HG02884 (cell line): ENCODE results near the gene DCP1A.
"Not testable (repeated sequence)": the region's sequence is repeated elsewhere in the genome, so short reads cannot be mapped to it uniquely, and the experiment has no call there.

Experiments used
- ATAC-seq: cut with Tn5 transposase; IDR thresholded peaks from one replicate; pipeline ENCODE4 v1.9.1; 2021; ENCODE audit warnings: mild to moderate bottlenecking, moderate library complexity; ENCODE audit not compliant: unreplicated experiment

DCP1A gene

DNA sequence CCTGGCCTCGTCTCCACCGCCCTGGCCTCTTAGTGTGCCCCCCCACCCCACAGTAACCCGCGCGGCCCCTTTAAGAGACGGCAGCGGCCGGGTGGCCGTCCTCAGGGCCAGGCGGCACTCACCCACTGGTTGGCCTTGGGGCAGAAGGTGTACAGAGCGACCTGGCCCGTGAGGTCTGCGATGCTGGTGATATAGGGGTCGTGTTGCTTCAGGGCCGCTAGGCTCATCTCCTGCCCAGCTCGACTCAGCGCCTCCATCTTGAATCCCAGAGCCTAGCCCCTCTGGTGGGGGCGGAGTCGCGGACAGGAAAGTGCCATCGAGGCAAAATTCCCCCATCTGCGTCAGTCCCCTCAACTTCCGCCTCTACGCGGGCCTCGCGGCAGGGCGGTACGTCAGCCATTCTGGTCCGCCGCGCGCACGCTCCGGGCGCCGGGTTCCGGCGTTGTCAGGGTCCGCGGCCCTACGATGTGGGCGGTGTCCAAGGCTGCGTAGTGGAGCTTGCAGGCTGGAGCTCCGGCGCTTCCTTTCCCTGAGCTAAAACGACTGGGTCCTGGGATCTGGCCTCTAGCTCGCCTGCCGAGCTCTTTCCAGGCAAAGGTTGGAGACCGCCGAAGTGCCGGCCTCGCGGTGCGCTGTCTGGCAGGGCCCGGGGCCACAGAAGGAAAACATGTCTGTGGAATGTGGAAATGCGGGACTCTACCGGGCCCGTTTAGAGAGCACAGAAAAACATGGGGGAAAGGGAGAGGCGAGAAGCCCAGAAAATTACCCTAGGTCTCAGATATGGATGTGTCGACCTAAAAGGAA, at the start of gene DCP1A:
TSS of gene DCP1A (minus strand) at position 283 of the 804 bp plus-strand sequence. CDS start at position 257, 26 bp downstream.
- ATAC-seq, result peak; percentile 94

DNA sequence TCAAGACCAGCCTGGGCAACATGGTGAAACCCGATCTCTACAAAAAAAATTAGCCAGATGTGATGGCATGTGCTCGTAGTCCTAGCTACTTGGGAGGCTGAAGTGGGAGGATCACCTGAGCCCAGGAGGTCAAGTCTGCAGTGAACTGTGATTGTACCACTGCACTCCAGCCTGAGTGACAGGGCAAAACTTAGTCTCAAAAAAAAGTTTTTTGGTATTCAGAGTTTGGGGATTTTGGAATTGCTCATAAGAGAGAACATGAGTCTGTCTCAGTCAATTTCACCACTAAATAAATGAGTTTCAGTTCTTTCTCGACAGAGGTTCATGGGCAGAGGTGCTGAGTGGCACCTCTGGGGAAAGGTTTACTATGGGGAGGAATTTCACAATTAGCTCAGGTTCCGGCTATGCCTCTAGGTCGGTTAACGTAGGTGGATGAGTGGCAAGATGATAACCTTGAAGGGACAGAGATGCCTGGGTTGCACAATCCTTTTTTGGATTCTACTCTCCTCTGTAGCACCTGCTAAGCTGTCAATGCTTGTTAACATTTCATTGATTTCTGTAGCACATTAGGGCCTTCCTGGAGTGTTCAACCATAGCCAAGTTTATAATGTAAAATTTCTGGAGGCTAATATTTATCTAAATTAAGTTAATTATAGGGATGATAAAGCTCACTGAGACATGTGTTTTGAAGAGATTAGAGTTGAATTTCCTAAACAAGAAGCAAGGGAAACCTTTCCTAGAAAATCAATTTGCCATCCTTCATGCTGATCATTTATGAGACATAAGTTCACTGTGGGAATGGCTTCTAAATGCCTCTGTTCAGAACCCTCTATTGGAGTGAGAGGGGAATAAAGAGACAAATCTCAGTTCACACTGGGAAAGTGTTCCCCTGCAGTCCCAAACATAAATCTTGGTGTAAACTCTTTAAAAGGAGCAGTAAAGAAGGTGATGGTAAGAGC, 37.4 kb upstream of the DCP1A start:
- ATAC-seq, result no peak

DNA sequence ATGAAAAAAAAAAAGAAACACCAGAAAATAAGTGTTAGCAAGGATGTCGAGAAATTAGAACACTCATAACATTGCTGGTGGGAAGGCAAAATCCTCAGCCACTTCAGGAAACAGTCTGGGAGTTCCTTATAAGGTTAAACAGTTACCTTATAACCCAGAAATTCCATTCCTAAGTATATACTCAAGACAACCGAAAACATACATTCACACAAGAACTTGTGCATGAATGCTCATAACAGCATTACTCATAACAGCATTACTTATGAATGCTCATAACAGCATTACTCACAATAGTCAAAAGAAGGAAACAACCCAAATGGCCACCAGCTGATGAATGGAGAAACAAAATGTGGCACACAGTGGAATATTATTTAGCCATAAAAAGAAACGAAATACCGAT, 34.8 kb upstream of the DCP1A start:
- ATAC-seq, result no peak

DNA sequence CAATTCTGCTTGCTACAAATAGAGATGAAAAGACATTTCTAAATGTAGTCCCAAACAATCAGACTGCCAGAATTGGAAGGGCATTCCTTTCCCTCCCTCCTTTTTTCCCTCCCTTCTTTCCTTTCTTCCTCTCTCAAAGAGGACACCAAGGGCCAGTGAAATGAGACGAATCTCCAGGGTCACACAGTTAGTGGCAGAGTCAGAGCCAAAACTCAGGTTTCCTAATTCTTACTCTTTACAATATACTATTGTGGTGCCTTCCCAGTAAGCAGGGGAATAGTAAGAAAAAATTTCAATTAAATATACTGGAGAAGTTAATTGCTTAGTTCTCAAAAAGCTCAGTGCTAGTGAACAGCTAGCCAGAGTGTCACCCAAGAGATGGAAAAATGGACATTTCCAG, 33.0 kb upstream of the DCP1A start:
- no peak for ATAC-seq

DNA sequence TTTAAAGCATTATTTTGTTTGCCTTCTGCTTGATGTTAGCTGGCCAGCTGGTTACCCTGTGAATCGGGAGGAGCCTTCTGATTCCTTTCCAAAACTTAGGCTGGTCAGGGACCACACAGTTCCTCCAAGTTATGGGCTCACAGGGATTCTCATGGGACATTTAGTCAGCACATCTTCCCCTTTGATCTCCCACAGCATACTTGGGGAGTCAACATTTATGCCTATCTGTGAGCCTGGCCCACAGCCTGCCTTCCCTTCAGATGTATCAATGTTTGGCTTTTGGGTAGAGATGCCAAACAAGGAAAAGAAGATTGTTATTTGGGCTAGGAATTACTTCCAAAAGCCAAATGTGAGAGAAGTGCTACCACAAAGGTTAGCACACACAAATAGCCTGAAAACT, 32.6 kb upstream of the DCP1A start:
- ATAC-seq, result no peak

DNA sequence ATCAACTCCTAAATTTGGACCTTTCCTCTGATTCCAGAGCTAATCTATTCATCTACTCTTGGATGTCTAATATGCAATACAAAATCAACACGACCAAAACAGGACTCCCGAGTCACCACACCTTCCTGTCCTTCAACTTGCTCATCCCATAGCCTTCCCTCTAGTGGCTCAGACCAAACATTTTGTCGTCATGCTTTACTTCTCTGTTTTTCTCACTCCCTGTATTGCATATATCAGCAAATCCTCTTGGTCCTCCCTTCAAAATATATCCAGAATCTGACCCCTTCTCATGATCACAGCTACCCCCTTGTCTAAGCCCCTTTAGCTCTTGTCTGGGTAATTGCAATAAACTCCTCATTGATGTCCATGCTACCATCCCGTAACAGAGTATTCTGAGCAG, 30.5 kb upstream of the DCP1A start:
- no peak for ATAC-seq

DNA sequence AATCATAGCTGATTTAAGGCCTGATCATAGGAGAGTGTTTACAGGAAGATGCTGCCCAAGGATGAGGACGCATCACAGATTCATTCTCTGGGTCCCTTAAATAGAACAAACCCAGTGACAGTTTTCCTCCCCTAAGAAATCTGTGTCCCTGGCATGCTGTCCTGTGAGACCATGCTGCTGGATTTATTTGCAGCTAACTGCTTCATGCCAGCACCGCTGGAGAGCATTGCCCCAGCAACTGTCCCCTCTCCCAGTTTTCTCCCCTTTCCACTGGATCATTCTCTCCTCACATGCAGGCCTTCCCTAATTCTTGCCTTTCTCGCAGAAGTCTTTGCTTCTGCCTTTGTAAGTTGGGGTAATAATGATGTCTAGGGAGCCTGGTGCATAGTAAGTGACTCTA, 29.3 kb upstream of the DCP1A start:
- ATAC-seq, result no peak

DNA sequence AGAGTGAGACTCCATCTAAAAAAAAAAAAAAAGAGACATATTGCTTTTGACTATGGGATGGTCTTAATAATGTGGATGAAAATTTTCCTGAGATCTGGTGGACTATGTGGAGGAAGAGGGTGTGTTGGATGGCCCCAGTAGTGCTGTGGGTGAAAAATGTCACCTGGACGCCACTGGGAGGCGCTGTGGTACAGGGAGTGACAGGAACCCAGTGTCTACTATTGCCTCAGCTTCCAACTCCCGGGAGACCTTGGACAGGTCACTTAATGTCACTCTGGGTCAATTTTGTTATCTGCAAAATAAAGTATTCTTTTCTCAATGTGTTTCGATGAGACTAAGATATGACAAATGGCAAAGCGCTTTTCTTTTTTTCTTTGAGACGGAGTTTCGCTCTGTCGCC, 27.7 kb upstream of the DCP1A start:
- ATAC-seq, result peak; percentile 63

DNA sequence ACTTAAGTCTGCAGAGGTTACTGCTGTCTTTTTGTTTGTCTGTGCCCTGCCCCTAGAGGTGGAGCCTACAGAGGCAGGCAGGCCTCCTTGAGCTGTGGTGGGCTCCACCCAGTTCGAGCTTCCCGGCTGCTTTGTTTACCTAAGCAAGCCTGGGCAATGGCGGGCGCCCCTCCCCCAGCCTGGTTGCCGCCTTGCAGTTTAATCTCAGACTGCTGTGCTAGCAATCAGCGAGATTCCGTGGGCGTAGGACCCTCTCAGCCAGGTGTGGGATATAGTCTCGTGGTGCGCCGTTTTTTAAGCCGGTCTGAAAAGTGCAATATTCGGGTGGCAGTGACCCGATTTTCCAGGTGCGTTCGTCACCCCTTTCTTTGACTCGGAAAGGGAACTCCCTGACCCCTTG, 23.4 kb upstream of the DCP1A start:
- not testable (repeated sequence) for ATAC-seq

DNA sequence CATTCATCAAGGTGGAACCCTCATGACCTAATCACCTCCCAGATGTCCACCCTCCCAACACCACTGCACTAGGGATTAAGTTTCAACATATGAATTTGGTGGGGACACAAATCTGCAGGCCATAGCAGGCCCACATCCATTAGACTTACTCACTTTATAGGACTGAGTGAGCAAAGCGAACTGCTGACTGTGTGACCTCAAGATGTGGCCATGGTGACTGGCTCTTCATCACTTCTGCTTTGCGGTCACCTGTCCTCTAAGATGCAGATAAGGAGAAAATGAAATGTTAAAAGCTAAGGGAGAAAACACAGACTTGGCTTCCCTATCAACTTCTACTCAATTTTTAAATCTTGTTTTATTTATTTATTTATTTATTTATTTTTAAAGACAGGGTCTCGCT, 14.5 kb upstream of the DCP1A start:
- ATAC-seq, result no peak

DNA sequence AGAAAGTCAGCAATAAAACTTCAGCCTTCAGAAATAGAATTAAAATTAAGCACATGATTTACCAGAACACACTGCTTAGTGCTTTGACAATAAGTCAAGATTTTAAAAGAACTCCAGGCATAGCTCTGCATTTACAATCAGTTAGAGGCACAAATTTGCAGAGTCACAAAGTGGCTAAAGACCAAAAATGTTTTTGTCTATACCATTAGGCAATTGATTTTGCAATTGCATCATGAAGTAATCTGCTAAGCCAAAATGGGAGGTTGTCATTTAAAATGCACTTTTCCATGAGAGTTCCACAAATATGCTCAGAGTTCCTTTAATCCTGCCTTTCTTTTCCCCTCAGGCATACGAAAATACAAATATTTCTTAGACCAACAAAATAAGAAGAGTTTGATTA, 10.1 kb upstream of the DCP1A start:
- no peak for ATAC-seq

DNA sequence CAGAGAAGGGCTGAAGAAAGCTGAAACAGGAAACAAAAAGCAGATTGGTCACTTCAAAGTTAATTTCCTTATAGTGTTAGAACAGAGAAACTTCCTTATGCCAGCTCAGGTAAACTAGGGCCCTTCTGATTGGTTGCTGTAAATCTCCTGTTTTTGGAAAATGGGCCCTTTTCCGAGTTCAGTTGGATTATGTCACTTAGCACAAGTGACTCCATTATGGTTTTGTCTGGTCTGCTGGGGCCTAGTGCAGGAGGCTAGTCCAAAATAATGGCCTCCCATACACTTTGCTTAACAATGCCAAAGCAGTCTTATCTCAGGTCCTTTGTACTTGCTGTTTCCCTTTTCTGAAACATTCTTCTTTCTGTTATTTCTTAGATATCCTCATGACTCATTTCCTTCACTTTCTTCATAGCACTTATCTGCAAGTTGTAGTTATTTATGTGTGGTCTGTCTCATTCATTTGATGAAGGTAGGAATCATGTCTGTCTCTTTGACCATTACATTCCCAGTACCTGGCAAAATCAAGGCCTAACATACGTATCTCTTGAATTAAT, 7.7 kb upstream of the DCP1A start:
- no peak for ATAC-seq

DNA sequence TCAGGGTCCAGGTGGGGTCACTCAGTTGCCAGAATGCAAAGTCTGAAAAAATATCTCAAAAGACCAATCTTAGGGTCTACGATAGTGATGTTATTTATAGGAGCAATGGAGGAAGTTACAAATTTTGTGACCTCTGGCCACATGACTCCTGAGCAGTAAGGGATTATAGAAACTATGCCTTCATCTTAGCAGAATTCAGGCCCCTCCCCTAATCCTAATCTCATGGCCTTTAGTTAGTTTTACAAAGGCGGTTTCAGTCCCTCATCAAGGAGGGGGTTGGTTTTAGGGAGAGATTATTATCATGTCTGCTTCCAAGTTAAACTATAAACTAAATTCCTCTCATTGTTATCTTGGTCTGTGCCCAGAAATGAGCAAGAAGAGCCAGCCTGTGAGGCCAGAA, 5.9 kb upstream of the DCP1A start:
- ATAC-seq, result no peak

DNA sequence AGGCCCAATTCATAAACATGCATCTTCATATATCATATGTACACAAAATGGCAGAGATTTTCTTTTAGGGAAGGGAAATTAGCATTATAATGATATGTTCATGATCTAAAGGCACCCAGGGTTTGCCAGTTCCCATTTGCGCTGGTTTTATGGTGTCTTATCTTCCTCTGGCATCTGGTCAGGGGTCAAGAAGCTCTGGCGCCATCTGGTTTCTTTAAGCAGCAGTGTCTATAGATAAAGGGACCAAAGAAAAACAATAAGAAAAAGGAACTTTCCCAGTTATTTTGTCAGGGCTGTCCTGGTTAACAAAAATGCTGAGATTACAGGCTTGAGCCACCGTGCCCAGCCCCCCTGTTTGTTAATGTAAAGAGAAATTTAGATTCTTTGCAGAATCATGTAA, 3.3 kb upstream of the DCP1A start:
- ATAC-seq, result no peak

DNA sequence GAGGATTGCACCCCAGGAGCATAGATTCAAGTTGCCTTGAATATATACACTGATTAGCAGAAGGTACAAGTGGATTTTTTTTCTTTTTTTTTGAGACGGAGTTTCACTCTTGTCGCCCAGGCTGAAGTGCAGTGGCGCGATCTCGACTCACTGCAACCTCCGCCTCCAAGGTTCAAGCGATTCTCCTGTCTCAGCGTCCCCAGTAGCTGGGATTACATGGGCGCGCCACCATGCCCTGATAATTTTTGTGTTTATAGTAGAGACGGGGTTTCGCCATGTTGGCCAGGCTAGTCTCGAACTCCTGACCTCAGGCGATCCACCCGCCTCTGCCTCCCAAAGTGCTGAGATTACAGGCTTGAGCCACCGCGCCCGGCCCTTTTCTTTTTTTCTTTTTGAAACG, 775 bp upstream of the DCP1A start:
- ATAC-seq, result not testable (repeated sequence)

DNA sequence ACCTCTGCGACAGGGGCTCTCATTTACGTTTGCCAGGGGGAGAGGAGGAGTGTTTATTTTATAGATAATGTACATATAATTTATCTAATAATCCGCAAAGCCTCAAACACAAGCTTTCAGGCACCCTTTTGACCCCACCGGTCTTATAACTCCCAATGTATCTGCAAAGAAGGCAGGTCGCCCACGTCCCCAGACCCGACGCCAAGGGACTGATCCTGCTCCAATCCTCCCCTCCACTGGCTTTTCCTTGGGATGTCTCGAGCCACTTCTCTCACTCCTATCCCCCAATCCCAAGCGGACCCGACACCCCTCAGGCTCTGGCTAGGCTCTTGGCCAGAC, 452 bp downstream of the DCP1A start:
- peak; percentile 2 for ATAC-seq

DNA sequence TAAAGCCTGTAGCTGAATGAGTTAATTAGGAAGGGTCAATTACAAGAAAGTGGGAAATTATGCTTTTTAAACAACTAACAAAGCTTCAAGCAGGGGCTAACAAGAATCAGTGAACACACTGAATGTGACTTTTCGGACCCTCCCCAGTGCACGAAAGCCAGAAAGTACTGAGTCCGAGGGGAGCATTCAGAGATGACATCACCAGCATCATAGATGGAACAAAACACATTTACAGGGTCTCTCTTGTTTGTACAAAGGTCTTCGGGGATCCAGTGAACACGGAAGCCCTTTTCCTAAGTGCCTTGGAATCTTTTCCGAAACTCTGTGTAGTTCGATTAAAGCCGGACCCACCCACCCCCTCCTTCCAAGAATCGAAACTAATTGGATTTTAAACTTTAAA, 829 bp downstream of the DCP1A start:
- no peak for ATAC-seq

DNA sequence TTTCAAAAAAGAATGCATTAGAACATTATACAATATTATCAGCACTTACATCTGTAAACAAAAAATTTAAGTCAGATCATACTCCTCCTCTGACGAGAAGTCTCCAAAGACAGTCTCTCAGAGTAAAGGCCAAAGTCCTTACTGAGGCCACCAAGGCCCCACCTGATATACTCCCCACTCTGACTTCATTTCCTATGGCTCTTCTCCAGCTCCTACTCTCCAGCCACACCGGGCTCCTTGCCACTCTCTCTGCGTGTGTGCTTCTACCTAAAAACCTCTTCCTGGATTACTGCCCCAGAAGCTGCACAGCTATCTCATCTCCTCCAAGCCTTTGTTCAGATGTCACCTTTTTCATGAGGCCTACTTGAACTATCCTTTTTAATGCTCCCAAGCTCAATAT, 5.0 kb downstream of the DCP1A start:
- no peak for ATAC-seq

DNA sequence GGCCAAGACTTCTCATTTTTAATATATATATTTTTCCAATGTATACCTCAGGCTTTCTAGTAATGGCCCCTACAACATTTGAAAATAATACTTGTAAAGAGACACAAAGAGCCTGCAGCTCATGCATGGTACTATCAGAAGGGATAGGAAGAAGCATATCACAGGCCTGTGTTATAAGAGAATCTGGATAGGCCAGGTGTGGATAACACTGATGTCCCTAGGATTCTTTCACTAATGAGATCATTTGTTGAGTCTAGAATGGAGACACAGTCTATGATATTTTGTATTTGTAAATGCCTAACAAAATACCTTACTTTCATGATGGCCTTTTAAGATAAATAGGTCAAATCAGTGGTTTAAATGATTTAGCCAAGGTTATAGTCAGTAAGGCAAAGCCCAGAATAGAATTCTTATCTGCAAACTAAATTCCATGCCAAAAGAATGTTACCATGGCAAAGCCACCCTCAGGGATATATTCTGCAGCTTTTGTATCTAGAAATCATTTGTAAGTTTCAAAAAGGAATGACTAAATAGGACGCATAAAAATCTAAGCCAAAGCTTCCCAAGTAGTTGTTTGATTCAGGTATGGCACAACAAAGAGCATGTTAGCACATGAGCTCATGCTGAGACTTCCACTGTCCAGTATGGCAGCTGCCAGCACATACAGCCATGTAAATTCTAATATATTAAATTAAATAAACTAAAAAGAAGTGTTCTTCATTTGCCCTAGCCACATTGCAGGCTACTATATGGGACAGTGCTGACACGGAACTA, 10.0 kb downstream of the DCP1A start:
- ATAC-seq, result no peak

DNA sequence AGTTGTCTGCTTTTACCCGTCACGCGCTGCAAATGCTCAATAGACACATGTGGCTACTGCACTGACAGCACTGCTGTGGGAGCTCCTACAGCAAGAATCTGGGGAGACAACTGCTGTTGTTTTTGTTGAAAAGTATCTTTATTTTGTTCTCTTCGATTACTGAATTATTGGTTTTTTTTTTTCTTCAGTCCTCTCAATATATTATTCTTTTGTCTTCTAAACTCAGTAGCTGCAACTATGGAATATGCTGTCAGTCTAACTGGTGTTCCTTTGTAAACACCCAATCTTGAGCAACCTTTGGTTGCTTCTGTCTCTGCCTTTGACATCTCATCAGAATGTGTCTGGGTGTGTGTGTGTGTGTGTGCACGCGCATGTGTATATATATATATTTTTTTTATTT, 12.6 kb downstream of the DCP1A start:
- ATAC-seq, result no peak

DNA sequence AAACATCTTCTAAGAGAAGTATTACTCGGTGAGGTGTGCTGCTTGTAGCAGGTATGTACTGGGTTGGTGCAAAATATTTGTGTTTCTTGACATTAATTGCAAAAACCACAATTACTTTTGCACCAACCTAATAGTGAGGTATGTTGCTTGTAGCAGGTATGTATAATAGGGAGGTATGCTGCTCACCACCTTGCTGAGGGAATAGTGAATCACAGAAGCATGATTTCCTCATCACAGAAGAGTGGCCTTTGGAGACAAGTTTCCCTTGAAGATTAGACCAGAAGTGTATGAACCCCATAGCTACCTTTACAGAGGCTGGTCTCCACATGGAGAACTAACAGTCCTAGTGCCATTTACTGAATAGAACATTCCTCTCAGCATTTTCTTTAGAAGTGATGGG, 15.5 kb downstream of the DCP1A start:
- no peak for ATAC-seq
